H1 (cell line): Measurements from ENCODE around the gene RAB5B. TPM values are rescaled to one million over a fixed set of nuclear protein-coding genes. Genes with fewer than 3 reads are reported as not detected.

Experiments used
- CTCF ChIA-PET: fragments of 300-600 bp; sonication (Branson Sonifier 250); formaldehyde crosslinking; loops from one replicate; lab custom pipeline; 2021; ENCODE audit not compliant: partially characterized antibody; lab: Charles Lee
- POLR2A ChIA-PET: fragments of 300-600 bp; sonication (Branson Sonifier 250); formaldehyde crosslinking; loops from one replicate; lab custom pipeline; 2021; ENCODE audit warnings: inconsistent platforms; ENCODE audit not compliant: partially characterized antibody; lab: Charles Lee
- DNase-seq, 2 experiments: peaks; one replicate each; pipeline versions ENCODE4 v3.0.0 to v3.0.0-alpha.2; 2010 to 2022; ENCODE audit warnings: low spot score in 2 of 2, low read depth in 1 of 2, mixed read lengths in 1 of 2
- FAIRE-seq: peaks from 2 replicates; lab custom pipeline; 2011; peaks lifted over from hg19 to GRCh38; lab: Jason Lieb, UNC
- H2AFZ ChIP-seq: 2 replicates; pipeline ENCODE4 v1.8.1; 2012; ENCODE audit warnings: low read length, inconsistent platforms
- H2AK5ac ChIP-seq: 2 replicates; pipeline ENCODE4 v1.6.1; 2013; ENCODE audit warnings: low read depth, low read length
- H2BK120ac ChIP-seq: replicated peaks from 2 replicates; pipeline ENCODE3; 2013; ENCODE audit warnings: low read depth, low read length, inconsistent platforms
- H2BK12ac ChIP-seq: 2 replicates; pipeline ENCODE4 v1.6.1; 2013; ENCODE audit warnings: low read depth, low read length
- H2BK15ac ChIP-seq: 2 replicates; pipeline ENCODE4 v1.6.1; 2013; ENCODE audit warnings: low read length
- H2BK20ac ChIP-seq: 2 replicates; pipeline ENCODE4 v1.6.1; 2013; ENCODE audit warnings: low read length
- H2BK5ac ChIP-seq: 2 replicates; pipeline ENCODE4 v1.6.1; 2013; ENCODE audit warnings: low read depth, low read length
- H3K14ac ChIP-seq: 2 replicates; pipeline ENCODE4 v1.6.1; 2013; ENCODE audit warnings: inconsistent platforms; ENCODE audit not compliant: insufficient read length
- H3K18ac ChIP-seq: 2 replicates; pipeline ENCODE4 v1.6.1; 2013; ENCODE audit warnings: low read length; ENCODE audit errors: extremely low read depth
- H3K23ac ChIP-seq: 2 replicates; pipeline ENCODE4 v1.6.1; 2013; ENCODE audit warnings: inconsistent platforms; ENCODE audit not compliant: insufficient read length
- H3K23me2 ChIP-seq: 2 replicates; pipeline ENCODE4 v1.6.1; 2013; ENCODE audit warnings: low read depth, low read length
- H3K27ac ChIP-seq: 2 replicates; pipeline ENCODE4 v1.6.1; 2011; ENCODE audit warnings: low read depth, low read length, inconsistent platforms
- H3K27me3 ChIP-seq, 4 experiments: replicated peaks in 1 of 4; 1 replicate in 1 of 4; 2 replicates in 3 of 4; pipeline versions ENCODE4 v1.6.1 to v1.8.1; 2011 to 2013; ENCODE audit warnings: low read length in 3 of 4, mild to moderate bottlenecking in 3 of 4, inconsistent platforms in 2 of 4, mixed read lengths in 2 of 4, moderate library complexity in 1 of 4; ENCODE audit not compliant: control insufficient read depth in 3 of 4, insufficient read depth in 3 of 4; ENCODE audit errors: extremely low read depth in 1 of 4
- H3K36me3 ChIP-seq, 4 experiments: 2 replicates each; pipeline versions ENCODE4 v1.6.1 to v1.8.1; 2011 to 2013; ENCODE audit warnings: mild to moderate bottlenecking in 4 of 4, low read length in 3 of 4, moderate library complexity in 2 of 4, control low read depth in 1 of 4, inconsistent platforms in 1 of 4; ENCODE audit not compliant: insufficient read depth in 4 of 4, control insufficient read depth in 2 of 4
- H3K4ac ChIP-seq: replicated peaks from 2 replicates; pipeline ENCODE3; 2013; ENCODE audit warnings: low read length, low read depth, mixed read lengths, inconsistent platforms; ENCODE audit not compliant: insufficient read length
- H3K4me1 ChIP-seq, 4 experiments: replicated peaks in 1 of 4; 1 replicate in 1 of 4; 2 replicates in 3 of 4; pipeline versions ENCODE4 v1.6.1 to v1.8.1; 2011 to 2013; ENCODE audit warnings: low read length in 3 of 4, inconsistent platforms in 2 of 4, mixed read lengths in 1 of 4; ENCODE audit not compliant: insufficient read depth in 4 of 4, control insufficient read depth in 3 of 4
- H3K4me2 ChIP-seq, 2 experiments: 2 replicates each; pipeline versions ENCODE4 v1.6.1 to v1.8.1; 2011 to 2013; ENCODE audit warnings: low read depth in 2 of 2, low read length in 2 of 2, control low read depth in 1 of 2, inconsistent platforms in 1 of 2, mild to moderate bottlenecking in 1 of 2; ENCODE audit not compliant: insufficient read depth in 1 of 2
- H3K4me3 ChIP-seq, 4 experiments: fragments of 200-600, 300-600 bp in 1 of 4; sonication (generic), shearing (Covaris generic), sonication (Bioruptor Twin) in 1 of 4; 2 replicates each; pipeline versions ENCODE4 v1.5.1 to v1.8.1; 2011 to 2016; ENCODE audit warnings: low read length in 4 of 4, low read depth in 3 of 4, control low read depth in 2 of 4, inconsistent platforms in 2 of 4, mild to moderate bottlenecking in 2 of 4, mixed read lengths in 1 of 4, moderate library complexity in 1 of 4; ENCODE audit not compliant: insufficient read depth in 2 of 4; ENCODE audit errors: extremely low read depth in 1 of 4
- H3K56ac ChIP-seq: replicated peaks from 2 replicates; pipeline ENCODE3; 2013; ENCODE audit warnings: low read depth, mild to moderate bottlenecking, mixed read lengths, low read length, inconsistent platforms; ENCODE audit not compliant: insufficient read length
- H3K79me1 ChIP-seq: 2 replicates; pipeline ENCODE4 v1.6.1; 2013; ENCODE audit warnings: low read depth, low read length, control low read depth
- H3K79me2 ChIP-seq, 2 experiments: 2 replicates each; pipeline versions ENCODE4 v1.6.1 to v1.8.1; 2012 to 2013; ENCODE audit warnings: low read length in 2 of 2, mild to moderate bottlenecking in 2 of 2, inconsistent platforms in 1 of 2; ENCODE audit not compliant: insufficient read depth in 2 of 2, control insufficient read depth in 1 of 2
- H3K9ac ChIP-seq, 4 experiments: replicated peaks in 1 of 4; 1 replicate in 1 of 4; 2 replicates in 3 of 4; pipeline versions ENCODE4 v1.6.1 to v1.8.1; 2011 to 2013; ENCODE audit warnings: low read depth in 3 of 4, low read length in 3 of 4, control low read depth in 2 of 4, mild to moderate bottlenecking in 2 of 4, moderate library complexity in 2 of 4, inconsistent platforms in 1 of 4; ENCODE audit errors: extremely low read depth in 1 of 4
- H3K9me3 ChIP-seq, 2 experiments: 2 replicates each; pipeline versions ENCODE4 v1.6.1 to v1.8.1; 2012 to 2013; ENCODE audit warnings: mild to moderate bottlenecking in 2 of 2, moderate library complexity in 2 of 2, control low read depth in 1 of 2, inconsistent platforms in 1 of 2, low read depth in 1 of 2, low read length in 1 of 2, mixed read lengths in 1 of 2; ENCODE audit not compliant: insufficient read depth in 2 of 2
- H4K20me1 ChIP-seq, 2 experiments: replicated peaks in 1 of 2; 2 replicates each; pipeline versions ENCODE3 to v1.8.1; 2011 to 2013; ENCODE audit warnings: inconsistent platforms in 2 of 2, low read length in 2 of 2, mild to moderate bottlenecking in 1 of 2; ENCODE audit not compliant: insufficient read depth in 2 of 2, control insufficient read depth in 1 of 2
- H4K5ac ChIP-seq: 2 replicates; pipeline ENCODE4 v1.6.1; 2013; ENCODE audit warnings: low read length, low read depth, mixed read lengths, inconsistent platforms; ENCODE audit not compliant: insufficient read length
- H4K8ac ChIP-seq: 2 replicates; pipeline ENCODE4 v1.8.0; 2013; ENCODE audit warnings: mild to moderate bottlenecking, moderate library complexity, low read length, inconsistent platforms; ENCODE audit not compliant: insufficient read depth; ENCODE audit errors: extremely low read depth
- H4K91ac ChIP-seq: replicated peaks from 2 replicates; pipeline ENCODE3; 2013; ENCODE audit warnings: low read length, mixed read lengths, inconsistent platforms; ENCODE audit not compliant: insufficient read length
- ATF2 ChIP-seq: IDR thresholded peaks from 2 replicates; pipeline ENCODE4 v1.6.1; 2012; ENCODE audit warnings: low read length, inconsistent platforms
- CBX8 ChIP-seq: fragments of 300-800, 300-1000 bp; sonication (generic); IDR thresholded peaks from 2 replicates; pipeline ENCODE4 v1.7.1; 2016; ENCODE audit warnings: low read depth, low read length, borderline replicate concordance
- CTCF ChIP-seq, 3 experiments: IDR thresholded peaks; 1 replicate in 2 of 3; 2 replicates in 1 of 3; pipeline versions ENCODE4 v1.5.1 to v1.6.1; 2011; ENCODE audit warnings: low read length in 3 of 3, mild to moderate bottlenecking in 3 of 3, inconsistent platforms in 2 of 3, low read depth in 1 of 3, moderate library complexity in 1 of 3; ENCODE audit not compliant: insufficient read depth in 1 of 3; ENCODE audit errors: control extremely low read depth in 1 of 3
- E2F6 ChIP-seq: IDR thresholded peaks from 2 replicates; pipeline ENCODE4 v1.6.1; 2012; ENCODE audit warnings: inconsistent platforms
- EGR1 ChIP-seq: IDR thresholded peaks from 2 replicates; pipeline ENCODE4 v1.6.1; 2011; ENCODE audit warnings: low read depth, low read length, borderline replicate concordance
- GTF2F1 ChIP-seq: IDR thresholded peaks from 2 replicates; pipeline ENCODE4 v1.6.1; 2012; ENCODE audit warnings: low read depth, low read length, improper control_type of control experiment, borderline replicate concordance
- SIX5 ChIP-seq: IDR thresholded peaks from 2 replicates; pipeline ENCODE4 v1.6.1; 2011; ENCODE audit warnings: mild to moderate bottlenecking, low read depth, low read length
- WGBS, 2 experiments: shearing (Covaris generic) in 1 of 2; methylation state at CpG; one replicate each; pipeline versions ENCODE4 v1.1.6 to v1.1.7; 2013 to 2015; ENCODE audit warnings: low lambda C conversion rate in 2 of 2, mixed read lengths in 2 of 2, inconsistent platforms in 1 of 2, low coverage in 1 of 2, missing lambda C conversion rate in 1 of 2; ENCODE audit not compliant: insufficient replicate concordance in 2 of 2, insufficient coverage in 1 of 2, insufficient read length in 1 of 2; ENCODE audit errors: extremely low coverage in 1 of 2, missing lambda C conversion rate in 1 of 2; 5-methylcytosine and 5-hydroxymethylcytosine counted together
- polyA plus RNA-seq, 7 experiments: library from polyadenylated mRNA; depleted of rRNA in 3 of 7; stranded (reverse) in 5 of 7; unstranded in 2 of 7; fragments of >200 nt in 5 of 7; fragments of 200-250 nt in 2 of 7; gene quantifications; 1 replicate in 5 of 7; 2 replicates in 1 of 7; 4 replicates in 1 of 7; pipeline versions ENCODE4 v1.2.1 to v1.2.3, GENCODE V29; 2011 to 2013; ENCODE audit warnings: missing spikeins in 2 of 7, mixed read lengths in 2 of 7
- total RNA-seq: library from RNA; stranded (reverse); fragmentation: NEBNext Ultra II Directional; extraction: Animal tissue kit (Norgen Biotek cat#: 25700); gene quantifications from 2 replicates; pipeline ENCODE4 v1.2.1, GENCODE V29; 2021

Gene RAB5B
- total and polyA plus RNA-seq, 2 of the 8 experiments (the other 6 are each of a cell fraction or from before 2014, with no cell fraction given): 56.7 to 62.4 TPM

- no peaks in the 10 kb centered on the region for H3K79me2 ChIP-seq
- H3K36me3 ChIP-seq: peaks cover 15 to 65% (median 47%) of the 10 kb centered on the region in 4 experiments
- no peak overlapping the region for H2BK15ac ChIP-seq
- no peaks in the 10 kb centered on the region; the same call in 1 of the 2 replicates for H3K79me1 ChIP-seq
- no peaks in the 10 kb centered on the region for H3K9me3 ChIP-seq
- no peak for FAIRE-seq
- peaks cover 8% of the 10 kb centered on the region for H3K23me2 ChIP-seq
- no peak for DNase-seq
- no peak overlapping the region for H2BK20ac ChIP-seq
- H3K4me3 ChIP-seq: no peak overlapping the region
- POLR2A ChIA-PET: interaction anchor here (0.8 to 4.6 kb wide), 4 partner anchors 9 to 36 kb away, joined by 3 to 24 read pairs (median 3); no protein-coding TSS in a partner anchor
- H4K91ac ChIP-seq: no peak overlapping the region
- H3K4me1 ChIP-seq: peaks cover 0 to 4% (median 0%) of the 10 kb centered on the region in 4 experiments; a peak in 2 of 7 replicates
- no peak overlapping the region for H4K5ac ChIP-seq
- no peak overlapping the region for H2BK12ac ChIP-seq
- H3K4ac ChIP-seq: no peak overlapping the region
- H3K23ac ChIP-seq: no peak overlapping the region
- no peak overlapping the region for H3K9ac ChIP-seq
- no peak overlapping the region for H3K27ac ChIP-seq
- H3K4me2 ChIP-seq: no peak overlapping the region
- H3K56ac ChIP-seq: no peak overlapping the region
- peaks cover 0 to 3% of the 10 kb centered on the region in 2 experiments for H4K20me1 ChIP-seq
- H2BK5ac ChIP-seq: no peak overlapping the region
- no peak overlapping the region for H3K14ac ChIP-seq
- H2BK120ac ChIP-seq: no peak overlapping the region
- no peak overlapping the region for H3K18ac ChIP-seq
- CTCF ChIA-PET: interaction anchor here (0.6 to 13.5 kb wide), 3 partner anchors 10 to 28 kb away, joined by 4 to 256 read pairs (median 6); partner anchors contain the start of gene IKZF4
- no peak overlapping the region for H2AFZ ChIP-seq
- H4K8ac ChIP-seq: no peak overlapping the region
- no peak overlapping the region for H2AK5ac ChIP-seq
- WGBS, 2 experiments: 88% methylated on average over 4 of the region's 4 CpGs; no CpG with 5 or more reads in 1 of the 2 experiments
- H3K27me3 ChIP-seq: no peaks in the 10 kb centered on the region
- TF ChIP-seq EGR1 (no peak), GTF2F1 (no peak), CBX8 (no peak), ATF2 (no peak), E2F6 (no peak), SIX5 (no peak), CTCF (IDR thresholded peaks at IDR 0.05; ENCODE audit: control extremely low read depth in 1 of 3, insufficient read depth in 1 of 3, low read depth in 1 of 3, low read length in 3 of 3) (no peak)
Measured at GRCh38 chr12:55993230-55993853, 19.5 kb downstream of the RAB5B start.
